ENCODE measurements around the gene ACTL9. TPM values are rescaled to one million over a fixed set of nuclear protein-coding genes. Genes with fewer than 3 reads are reported as not detected.

Gene ACTL9
- total and polyA plus RNA-seq, 2 of the 13 experiments (the other 11 are each of a cell fraction or from before 2014, with no cell fraction given), result not detected

DNA sequence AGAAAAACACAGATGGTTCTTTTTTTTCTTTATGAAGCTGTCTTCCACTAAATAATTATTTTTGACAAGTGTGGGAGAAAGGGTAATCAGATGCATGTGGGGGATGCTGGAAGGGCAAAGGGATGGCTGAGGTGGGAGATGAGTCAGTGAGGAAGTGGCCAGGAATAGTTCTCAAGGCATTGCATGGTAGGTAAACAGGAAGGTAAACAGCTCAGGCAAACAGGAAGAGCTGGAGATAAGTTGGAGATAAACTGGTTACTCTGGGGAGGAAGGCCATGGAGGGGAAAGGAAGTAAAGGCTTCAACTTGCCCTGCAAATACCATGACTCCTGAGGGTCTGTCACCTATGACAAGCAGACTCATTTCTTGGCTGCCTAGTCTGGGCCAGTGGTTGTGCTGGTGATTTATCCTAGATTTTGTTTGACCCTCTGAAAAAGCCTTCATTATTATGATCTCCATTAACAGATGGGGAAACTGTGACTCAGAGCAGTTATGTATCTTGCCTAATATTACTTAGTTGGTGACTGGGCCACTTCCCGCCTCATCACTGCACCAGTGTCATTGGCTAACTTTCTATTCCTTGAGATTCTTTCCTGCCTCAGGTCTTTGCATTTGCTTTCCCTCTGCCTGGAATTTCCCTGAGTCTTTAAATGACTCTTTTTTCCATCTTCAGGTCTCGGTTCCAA is 17.1 kb downstream of the ACTL9 start (continued):
- TF ChIP-seq, protein P1, sequence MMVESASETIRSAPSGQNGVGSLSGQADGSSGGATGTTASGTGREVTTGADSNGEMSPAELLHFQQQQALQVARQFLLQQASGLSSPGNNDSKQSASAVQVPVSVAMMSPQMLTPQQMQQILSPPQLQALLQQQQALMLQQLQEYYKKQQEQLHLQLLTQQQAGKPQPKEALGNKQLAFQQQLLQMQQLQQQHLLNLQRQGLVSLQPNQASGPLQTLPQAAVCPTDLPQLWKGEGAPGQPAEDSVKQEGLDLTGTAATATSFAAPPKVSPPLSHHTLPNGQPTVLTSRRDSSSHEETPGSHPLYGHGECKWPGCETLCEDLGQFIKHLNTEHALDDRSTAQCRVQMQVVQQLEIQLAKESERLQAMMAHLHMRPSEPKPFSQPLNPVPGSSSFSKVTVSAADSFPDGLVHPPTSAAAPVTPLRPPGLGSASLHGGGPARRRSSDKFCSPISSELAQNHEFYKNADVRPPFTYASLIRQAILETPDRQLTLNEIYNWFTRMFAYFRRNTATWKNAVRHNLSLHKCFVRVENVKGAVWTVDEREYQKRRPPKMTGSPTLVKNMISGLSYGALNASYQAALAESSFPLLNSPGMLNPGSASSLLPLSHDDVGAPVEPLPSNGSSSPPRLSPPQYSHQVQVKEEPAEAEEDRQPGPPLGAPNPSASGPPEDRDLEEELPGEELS (CRISPR knock-in tag; IDR thresholded peaks at IDR 0.05), result 0 out of 2 replicates have a peak, but pooled peaks have one; percentile 36
- TF ChIP-seq NR2F1 (CRISPR knock-in tag; IDR thresholded peaks at IDR 0.05), result no peak
- no peak for TF ChIP-seq ZNF775 (CRISPR knock-in tag; IDR thresholded peaks at IDR 0.05; ENCODE audit: borderline replicate concordance)
- no peak for TF ChIP-seq TP53 (CRISPR knock-in tag; conservative IDR thresholded peaks at IDR 0.05)
- no peak for TF ChIP-seq CENPX (CRISPR knock-in tag; IDR thresholded peaks at IDR 0.05)
- no peak for TF ChIP-seq SRY (CRISPR knock-in tag; IDR thresholded peaks at IDR 0.05)
- no peak for TF ChIP-seq FOXM1 (CRISPR knock-in tag; IDR thresholded peaks at IDR 0.05)
- TF ChIP-seq GATAD2A (CRISPR knock-in tag; IDR thresholded peaks at IDR 0.05), result 0 out of 2 replicates have a peak, but pooled peaks have one; percentile 11
- TF ChIP-seq, protein P2, sequence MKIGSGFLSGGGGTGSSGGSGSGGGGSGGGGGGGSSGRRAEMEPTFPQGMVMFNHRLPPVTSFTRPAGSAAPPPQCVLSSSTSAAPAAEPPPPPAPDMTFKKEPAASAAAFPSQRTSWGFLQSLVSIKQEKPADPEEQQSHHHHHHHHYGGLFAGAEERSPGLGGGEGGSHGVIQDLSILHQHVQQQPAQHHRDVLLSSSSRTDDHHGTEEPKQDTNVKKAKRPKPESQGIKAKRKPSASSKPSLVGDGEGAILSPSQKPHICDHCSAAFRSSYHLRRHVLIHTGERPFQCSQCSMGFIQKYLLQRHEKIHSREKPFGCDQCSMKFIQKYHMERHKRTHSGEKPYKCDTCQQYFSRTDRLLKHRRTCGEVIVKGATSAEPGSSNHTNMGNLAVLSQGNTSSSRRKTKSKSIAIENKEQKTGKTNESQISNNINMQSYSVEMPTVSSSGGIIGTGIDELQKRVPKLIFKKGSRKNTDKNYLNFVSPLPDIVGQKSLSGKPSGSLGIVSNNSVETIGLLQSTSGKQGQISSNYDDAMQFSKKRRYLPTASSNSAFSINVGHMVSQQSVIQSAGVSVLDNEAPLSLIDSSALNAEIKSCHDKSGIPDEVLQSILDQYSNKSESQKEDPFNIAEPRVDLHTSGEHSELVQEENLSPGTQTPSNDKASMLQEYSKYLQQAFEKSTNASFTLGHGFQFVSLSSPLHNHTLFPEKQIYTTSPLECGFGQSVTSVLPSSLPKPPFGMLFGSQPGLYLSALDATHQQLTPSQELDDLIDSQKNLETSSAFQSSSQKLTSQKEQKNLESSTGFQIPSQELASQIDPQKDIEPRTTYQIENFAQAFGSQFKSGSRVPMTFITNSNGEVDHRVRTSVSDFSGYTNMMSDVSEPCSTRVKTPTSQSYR (CRISPR knock-in tag; IDR thresholded peaks at IDR 0.05; ENCODE audit: borderline replicate concordance), result no peak
- TF ChIP-seq ZNF549 (CRISPR knock-in tag; IDR thresholded peaks at IDR 0.05), result no peak
- TF ChIP-seq ZNF34 (CRISPR knock-in tag; IDR thresholded peaks at IDR 0.05; ENCODE audit: borderline replicate concordance), result no peak
- peak; percentile 48; the same call in 1 of the 2 replicates for TF ChIP-seq ETV5 (CRISPR knock-in tag; IDR thresholded peaks at IDR 0.05; ENCODE audit: borderline replicate concordance)
- TF ChIP-seq YEATS2 (CRISPR knock-in tag; IDR thresholded peaks at IDR 0.05; ENCODE audit: borderline replicate concordance), result no peak
- no peak for TF ChIP-seq FOXJ3 (CRISPR knock-in tag; IDR thresholded peaks at IDR 0.05; ENCODE audit: borderline replicate concordance)
- TF ChIP-seq, protein P3, sequence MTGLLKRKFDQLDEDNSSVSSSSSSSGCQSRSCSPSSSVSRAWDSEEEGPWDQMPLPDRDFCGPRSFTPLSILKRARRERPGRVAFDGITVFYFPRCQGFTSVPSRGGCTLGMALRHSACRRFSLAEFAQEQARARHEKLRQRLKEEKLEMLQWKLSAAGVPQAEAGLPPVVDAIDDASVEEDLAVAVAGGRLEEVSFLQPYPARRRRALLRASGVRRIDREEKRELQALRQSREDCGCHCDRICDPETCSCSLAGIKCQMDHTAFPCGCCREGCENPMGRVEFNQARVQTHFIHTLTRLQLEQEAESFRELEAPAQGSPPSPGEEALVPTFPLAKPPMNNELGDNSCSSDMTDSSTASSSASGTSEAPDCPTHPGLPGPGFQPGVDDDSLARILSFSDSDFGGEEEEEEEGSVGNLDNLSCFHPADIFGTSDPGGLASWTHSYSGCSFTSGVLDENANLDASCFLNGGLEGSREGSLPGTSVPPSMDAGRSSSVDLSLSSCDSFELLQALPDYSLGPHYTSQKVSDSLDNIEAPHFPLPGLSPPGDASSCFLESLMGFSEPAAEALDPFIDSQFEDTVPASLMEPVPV (CRISPR knock-in tag; IDR thresholded peaks at IDR 0.05), result no peak
- TF ChIP-seq PRPF4 (IDR thresholded peaks at IDR 0.05; ENCODE audit: low read depth, low read length, poor library complexity, severe bottlenecking), result no peak
- no peak for TF ChIP-seq ZSCAN5A (CRISPR knock-in tag; IDR thresholded peaks at IDR 0.05; ENCODE audit: borderline replicate concordance)
- peak; percentile 33; the same call in 1 of the 2 replicates for TF ChIP-seq GABPB1 (CRISPR knock-in tag; IDR thresholded peaks at IDR 0.05)
- no peak for TF ChIP-seq ZNF501 (CRISPR knock-in tag; IDR thresholded peaks at IDR 0.05)
- no peak for TF ChIP-seq FOXP1 (IDR thresholded peaks at IDR 0.05)
- peak; percentile 74 for TF ChIP-seq FOXP1 (CRISPR knock-in tag; IDR thresholded peaks at IDR 0.05)
- TF ChIP-seq PHF20 (CRISPR knock-in tag; IDR thresholded peaks at IDR 0.05), result no peak
- no peak for TF ChIP-seq ZFY (CRISPR knock-in tag; IDR thresholded peaks at IDR 0.05)

Measured in HepG2 (cell line).